Neural crest cell (in vitro differentiated cells): ENCODE measurements around the gene MTMR3. TPM values are rescaled to one million over a fixed set of nuclear protein-coding genes. Genes with fewer than 3 reads are reported as not detected.

Experiments used
- DNase-seq: peaks from one replicate; pipeline ENCODE4 v3.0.0; 2021; ENCODE audit warnings: low read depth, mixed read lengths, low spot score
- H3K27ac Mint-ChIP-seq: one replicate; pipeline ENCODE4 v1.8.0; 2021; ENCODE audit warnings: mild to moderate bottlenecking, mixed read lengths; ENCODE audit not compliant: unreplicated experiment
- H3K27me3 Mint-ChIP-seq: 2 replicates; pipeline ENCODE4 v1.8.0; 2021; ENCODE audit warnings: low read depth, mild to moderate bottlenecking, mixed read lengths
- H3K36me3 Mint-ChIP-seq: 2 replicates; pipeline ENCODE4 v1.8.0; 2021; ENCODE audit warnings: low read depth, mild to moderate bottlenecking, mixed read lengths
- H3K4me1 Mint-ChIP-seq: 2 replicates; pipeline ENCODE4 v1.8.0; 2021; ENCODE audit warnings: mixed read lengths
- H3K4me3 Mint-ChIP-seq: one replicate; pipeline ENCODE4 v1.8.0; 2021; ENCODE audit warnings: mild to moderate bottlenecking, mixed read lengths
- H3K9me3 Mint-ChIP-seq: 2 replicates; pipeline ENCODE4 v1.8.0; 2021; ENCODE audit warnings: mixed read lengths
- total RNA-seq: library from RNA; stranded (reverse); gene quantifications from 2 replicates; pipeline ENCODE4 v1.2.1, GENCODE V29; 2021
- TF ChIP-seq, protein P1 (sequence below): fragments of 200-600 bp; sonication (generic); conservative IDR thresholded peaks from 2 replicates; pipeline ENCODE4 v1.5.0; 2021; ENCODE audit warnings: antibody characterized with exemption, mild to moderate bottlenecking

Gene MTMR3
- total RNA-seq, 1 donor from 2014 or later: 35.3 TPM

- H3K9me3 Mint-ChIP-seq: no peaks in the 10 kb centered on the region
- H3K4me3 Mint-ChIP-seq: no peak overlapping the region
- H3K27ac Mint-ChIP-seq: no peak overlapping the region
- no peaks in the 10 kb centered on the region for H3K36me3 Mint-ChIP-seq
- H3K4me1 Mint-ChIP-seq: peaks cover 15% of the 10 kb centered on the region
- no peak for DNase-seq
- H3K27me3 Mint-ChIP-seq: no peaks in the 10 kb centered on the region
- TF ChIP-seq, protein P1, sequence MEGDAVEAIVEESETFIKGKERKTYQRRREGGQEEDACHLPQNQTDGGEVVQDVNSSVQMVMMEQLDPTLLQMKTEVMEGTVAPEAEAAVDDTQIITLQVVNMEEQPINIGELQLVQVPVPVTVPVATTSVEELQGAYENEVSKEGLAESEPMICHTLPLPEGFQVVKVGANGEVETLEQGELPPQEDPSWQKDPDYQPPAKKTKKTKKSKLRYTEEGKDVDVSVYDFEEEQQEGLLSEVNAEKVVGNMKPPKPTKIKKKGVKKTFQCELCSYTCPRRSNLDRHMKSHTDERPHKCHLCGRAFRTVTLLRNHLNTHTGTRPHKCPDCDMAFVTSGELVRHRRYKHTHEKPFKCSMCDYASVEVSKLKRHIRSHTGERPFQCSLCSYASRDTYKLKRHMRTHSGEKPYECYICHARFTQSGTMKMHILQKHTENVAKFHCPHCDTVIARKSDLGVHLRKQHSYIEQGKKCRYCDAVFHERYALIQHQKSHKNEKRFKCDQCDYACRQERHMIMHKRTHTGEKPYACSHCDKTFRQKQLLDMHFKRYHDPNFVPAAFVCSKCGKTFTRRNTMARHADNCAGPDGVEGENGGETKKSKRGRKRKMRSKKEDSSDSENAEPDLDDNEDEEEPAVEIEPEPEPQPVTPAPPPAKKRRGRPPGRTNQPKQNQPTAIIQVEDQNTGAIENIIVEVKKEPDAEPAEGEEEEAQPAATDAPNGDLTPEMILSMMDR: no peak
Observed at GRCh38 chr22:29951791-29952413, 68.9 kb downstream of the MTMR3 start.

GRCh38 chr22:29954203-29954855, 71.4 kb downstream of the MTMR3 start:
- H3K27ac Mint-ChIP-seq: no peak overlapping the region
- H3K36me3 Mint-ChIP-seq: no peaks in the 10 kb centered on the region
- H3K4me1 Mint-ChIP-seq: peaks cover 3% of the 10 kb centered on the region
- no peaks in the 10 kb centered on the region for H3K27me3 Mint-ChIP-seq
- no peak overlapping the region for H3K4me3 Mint-ChIP-seq
- DNase-seq: no peak
- TF ChIP-seq, protein P1: no peak
- no peaks in the 10 kb centered on the region for H3K9me3 Mint-ChIP-seq

DNA sequence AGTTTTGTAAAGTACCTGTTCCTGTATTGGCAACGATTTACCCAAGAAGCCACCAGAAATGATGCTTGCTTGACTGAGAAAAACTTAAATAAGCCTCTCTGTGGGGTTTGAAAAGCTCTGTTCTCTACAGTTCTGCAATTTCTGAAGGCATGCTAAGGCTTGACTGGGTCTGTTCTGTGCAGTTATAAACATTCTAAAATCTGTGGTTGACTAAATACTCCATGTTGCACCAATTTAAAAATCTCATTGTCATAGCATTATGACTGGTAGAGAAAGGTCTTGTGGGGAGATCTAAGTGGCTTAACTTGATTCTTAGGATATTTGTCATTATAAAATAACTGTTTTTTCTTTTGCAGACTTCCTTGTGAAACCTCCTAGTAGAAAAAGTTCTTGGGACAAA, 73.7 kb downstream of the MTMR3 start:
- no peak for DNase-seq
- Mint-ChIP-seq H3K36me3 (no peaks in the 10 kb centered on the region), H3K27ac (no peak overlapping the region), H3K9me3 (no peaks in the 10 kb centered on the region), H3K27me3 (no peaks in the 10 kb centered on the region), H3K4me1 (no peaks in the 10 kb centered on the region), H3K4me3 (no peak overlapping the region)
- TF ChIP-seq, protein P1: no peak

GRCh38 chr22:29958170-29958569, 75.2 kb downstream of the MTMR3 start:
- TF ChIP-seq, protein P1: no peak
- Mint-ChIP-seq H3K36me3 (no peaks in the 10 kb centered on the region), H3K4me3 (no peak overlapping the region), H3K4me1 (no peaks in the 10 kb centered on the region), H3K27me3 (no peaks in the 10 kb centered on the region), H3K27ac (no peak overlapping the region), H3K9me3 (no peaks in the 10 kb centered on the region)
- no peak for DNase-seq

- H3K36me3 Mint-ChIP-seq: no peaks in the 10 kb centered on the region
- no peak overlapping the region for H3K27ac Mint-ChIP-seq
- H3K9me3 Mint-ChIP-seq: no peaks in the 10 kb centered on the region
- H3K4me1 Mint-ChIP-seq: no peaks in the 10 kb centered on the region
- TF ChIP-seq, protein P1: no peak
- no peaks in the 10 kb centered on the region for H3K27me3 Mint-ChIP-seq
- H3K4me3 Mint-ChIP-seq: no peak overlapping the region
- no peak for DNase-seq
Observed at GRCh38 chr22:29964776-29965175, 81.8 kb downstream of the MTMR3 start.
